Left ventricle myocardium inferior (tissue), 1 donor: Measurements from ENCODE around the gene MACROD1. TPM values are rescaled to one million over a fixed set of nuclear protein-coding genes. Genes with fewer than 3 reads are reported as not detected.
"Not testable (repeated sequence)": the region's sequence is repeated elsewhere in the genome, so short reads cannot be mapped to it uniquely, and the experiment has no call there.

ENCODE experiments used
- DNase-seq: peaks from one replicate; pipeline ENCODE4 v3.0.0-alpha.2; 2020
- H3K27ac ChIP-seq: fragments of 200-600 bp; replicated peaks from 2 replicates; pipeline ENCODE4 v1.8.0; 2021
- H3K27me3 ChIP-seq: fragments of 200-600 bp; 2 replicates; pipeline ENCODE4 v1.8.0; 2021; ENCODE audit warnings: low read depth
- H3K36me3 ChIP-seq: fragments of 200-600 bp; 2 replicates; pipeline ENCODE4 v1.8.0; 2021
- H3K4me1 ChIP-seq: fragments of 200-600 bp; 2 replicates; pipeline ENCODE4 v1.8.0; 2021
- H3K4me3 ChIP-seq: fragments of 200-600 bp; 2 replicates; pipeline ENCODE4 v1.8.0; 2021; ENCODE audit warnings: mild to moderate bottlenecking, moderate library complexity
- H3K9me3 ChIP-seq: fragments of 200-600 bp; replicated peaks from 2 replicates; pipeline ENCODE4 v1.8.0; 2021
- CTCF ChIP-seq: fragments of 200-600 bp; IDR thresholded peaks from 2 replicates; pipeline ENCODE4 v1.8.0; 2021; ENCODE audit warnings: antibody characterized with exemption, mild to moderate bottlenecking, borderline replicate concordance
- intact Hi-C: fragments of 100-400 bp; cut with micrococcal nuclease; formaldehyde crosslinking; loops from one replicate; pipeline ENCODE4 v1.11.0; 2022
- total RNA-seq: library from RNA; stranded (reverse); fragmentation: NEBNext Ultra II Directional; extraction: Animal tissue kit (Norgen Biotek cat#: 25700); gene quantifications from one replicate; pipeline ENCODE4 v1.2.1, GENCODE V29; 2021
- donor health status: DM: no; HTN: yes; CAD: no; lungs with severe emphysema.

MACROD1 gene
- total RNA-seq, 1 donor from 2014 or later, result 127 TPM

GRCh38 chr11:64051297-64051696 is 114.6 kb downstream of the MACROD1 start:
- no peak for DNase-seq
- intact Hi-C loops, result no loop called here
- no peak overlapping the region for H3K27ac ChIP-seq
- no peaks in the 10 kb centered on the region for H3K27me3 ChIP-seq
- H3K4me1 ChIP-seq, result peaks cover 24% of the 10 kb centered on the region
- no peak for TF ChIP-seq CTCF
- H3K4me3 ChIP-seq, result no peak overlapping the region
- no peaks in the 10 kb centered on the region for H3K9me3 ChIP-seq
- no peaks in the 10 kb centered on the region for H3K36me3 ChIP-seq

DNA sequence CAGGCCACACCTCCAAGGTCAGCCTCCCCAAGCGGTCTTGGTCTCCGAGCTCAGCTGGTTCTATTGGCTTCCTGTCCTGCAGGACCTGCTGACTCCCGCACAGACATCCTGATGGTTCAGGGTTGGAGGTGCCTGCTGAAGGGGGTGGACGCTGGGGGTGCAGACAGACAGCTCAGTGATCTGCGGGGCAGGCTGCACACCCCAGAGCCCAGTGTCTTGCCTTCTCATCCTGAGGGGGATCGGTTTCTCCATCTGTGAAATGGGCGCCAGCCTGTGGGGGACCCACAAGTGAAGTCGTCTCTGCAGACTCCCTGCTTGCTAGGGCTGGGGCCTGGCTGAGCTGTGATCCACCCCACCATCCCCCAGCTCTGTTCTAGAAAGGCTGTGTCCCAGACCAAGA is 116.4 kb downstream of the MACROD1 start:
- Histone ChIP-seq H3K27ac (no peak overlapping the region), H3K9me3 (no peaks in the 10 kb centered on the region), H3K4me1 (peaks cover 6% of the 10 kb centered on the region), H3K27me3 (no peaks in the 10 kb centered on the region), H3K4me3 (no peak overlapping the region), H3K36me3 (no peaks in the 10 kb centered on the region)
- intact Hi-C loops, result no loop called here
- DNase-seq, result no peak
- TF ChIP-seq CTCF, result no peak

DNA sequence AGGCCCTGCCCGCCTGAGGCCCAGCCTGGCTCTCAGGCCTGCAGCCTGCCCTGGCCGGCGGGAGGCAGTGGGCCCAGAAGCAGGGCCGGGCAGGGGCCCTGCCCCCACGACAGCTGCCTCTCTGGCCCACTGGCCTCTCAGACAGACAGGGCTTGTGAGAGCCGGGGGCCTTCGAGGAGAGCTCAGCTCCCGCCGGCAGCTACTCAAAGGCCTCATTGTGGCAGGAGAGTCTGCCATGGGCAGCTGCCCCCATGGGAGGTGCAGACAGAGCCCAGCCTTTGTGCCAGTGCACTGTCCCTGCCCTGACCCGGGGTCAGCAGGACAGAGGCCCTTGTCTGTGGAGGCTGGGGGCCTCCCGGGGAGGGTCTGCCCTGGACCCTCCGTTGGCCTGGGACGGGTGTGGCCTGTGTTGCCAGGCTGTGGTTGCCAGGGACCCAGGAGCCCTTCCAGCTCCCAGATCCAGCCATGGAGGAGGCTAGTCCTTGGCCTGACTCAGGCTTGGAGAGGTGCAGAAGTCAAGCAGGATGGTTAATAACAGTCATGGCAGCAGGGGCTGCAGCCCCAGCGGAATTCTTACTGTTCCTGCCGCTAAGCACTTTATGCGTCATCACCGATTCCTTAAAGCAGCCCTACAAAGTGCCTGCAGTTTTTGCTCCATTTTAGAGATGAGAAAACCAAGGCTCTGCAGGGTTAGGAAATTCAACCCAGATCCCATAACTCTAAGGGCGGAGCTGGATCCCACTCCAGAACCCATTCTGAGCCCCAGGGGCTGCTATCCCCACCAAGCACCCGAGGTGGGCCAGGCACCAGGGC is 117.7 kb downstream of the MACROD1 start:
- TF ChIP-seq CTCF, result no peak
- Histone ChIP-seq H3K27ac (no peak overlapping the region), H3K36me3 (no peaks in the 10 kb centered on the region), H3K9me3 (no peaks in the 10 kb centered on the region), H3K4me1 (no peaks in the 10 kb centered on the region), H3K4me3 (no peak overlapping the region), H3K27me3 (no peaks in the 10 kb centered on the region)
- no peak for DNase-seq
- intact Hi-C loops, result no loop called here

GRCh38 chr11:64047373-64047772 is 118.5 kb downstream of the MACROD1 start:
- DNase-seq, H3K9me3 ChIP-seq, intact Hi-C loops, H3K36me3 ChIP-seq, H3K27me3 ChIP-seq, H3K4me3 ChIP-seq, H3K4me1 ChIP-seq, H3K27ac ChIP-seq: not testable (repeated sequence)

GRCh38 chr11:64045700-64046099 is 120.2 kb downstream of the MACROD1 start:
- no peak for DNase-seq
- Histone ChIP-seq H3K4me1 (no peaks in the 10 kb centered on the region), H3K27me3 (no peaks in the 10 kb centered on the region), H3K4me3 (no peak overlapping the region), H3K27ac (no peak overlapping the region), H3K36me3 (no peaks in the 10 kb centered on the region), H3K9me3 (no peaks in the 10 kb centered on the region)
- intact Hi-C loops, result no loop called here
- TF ChIP-seq CTCF, result no peak

DNA sequence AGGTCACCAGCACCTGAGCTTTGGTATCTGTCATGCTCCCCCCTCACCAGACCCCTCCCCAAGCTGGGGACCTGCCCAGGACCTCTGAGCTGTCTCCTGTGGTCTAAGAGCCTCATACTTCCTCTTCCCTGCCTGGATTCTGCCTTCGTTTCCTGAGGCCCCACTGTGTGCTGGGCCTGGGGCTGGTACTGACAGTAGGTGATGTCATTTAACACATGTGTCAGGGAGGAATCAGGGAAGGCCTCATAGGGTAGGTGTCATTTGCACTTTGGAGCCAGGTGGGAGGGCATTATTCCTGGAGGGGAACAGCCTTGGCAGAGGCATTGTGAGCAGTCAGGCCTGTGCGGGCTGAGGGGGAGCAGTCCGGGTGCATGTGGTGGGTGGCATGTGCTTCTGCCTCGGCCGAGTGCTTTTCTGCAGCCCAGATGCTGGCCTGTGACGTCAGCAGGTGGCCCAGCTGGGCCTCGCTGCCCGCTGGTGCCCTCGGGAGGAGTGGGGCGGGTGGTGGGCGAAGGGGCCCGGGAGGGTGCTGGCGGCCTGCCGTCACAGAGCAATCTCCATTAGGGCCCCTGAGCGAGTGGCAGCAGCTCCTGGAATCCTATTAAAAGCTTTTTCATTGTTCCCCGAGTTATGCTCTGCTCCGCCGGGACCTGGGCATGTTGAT is 121.1 kb downstream of the MACROD1 start:
- Histone ChIP-seq H3K27me3 (no peaks in the 10 kb centered on the region), H3K36me3 (no peaks in the 10 kb centered on the region), H3K4me3 (no peak overlapping the region), H3K4me1 (no peaks in the 10 kb centered on the region), H3K27ac (no peak overlapping the region), H3K9me3 (no peaks in the 10 kb centered on the region)
- no peak for DNase-seq
- intact Hi-C loops, result no loop called here
- TF ChIP-seq CTCF, result no peak
